Uterus (tissue), 2 donors: ENCODE measurements around the gene MFSD12.
"Not testable (repeated sequence)": the region's sequence is repeated elsewhere in the genome, so short reads cannot be mapped to it uniquely, and the experiment has no call there.

Experiments
- POLR2A ChIP-seq, 2 donors: fragments of 450-650 bp; IDR thresholded peaks; one replicate each; pipeline ENCODE4 v1.6.1; 2016; ENCODE audit warnings: antibody characterized with exemption in 2 of 2, mild to moderate bottlenecking in 1 of 2, moderate library complexity in 1 of 2
- TF ChIP-seq, protein P1 (sequence below), 4 experiments: fragments of 200-600 bp in 2 of 4; fragments of 450-650 bp in 2 of 4; sonication (generic) in 2 of 4; IDR thresholded peaks; one replicate each; pipeline ENCODE4 v1.5.1; 2016 to 2019; ENCODE audit warnings: antibody characterized with exemption in 4 of 4, mild to moderate bottlenecking in 2 of 4, moderate library complexity in 1 of 4

DNA sequence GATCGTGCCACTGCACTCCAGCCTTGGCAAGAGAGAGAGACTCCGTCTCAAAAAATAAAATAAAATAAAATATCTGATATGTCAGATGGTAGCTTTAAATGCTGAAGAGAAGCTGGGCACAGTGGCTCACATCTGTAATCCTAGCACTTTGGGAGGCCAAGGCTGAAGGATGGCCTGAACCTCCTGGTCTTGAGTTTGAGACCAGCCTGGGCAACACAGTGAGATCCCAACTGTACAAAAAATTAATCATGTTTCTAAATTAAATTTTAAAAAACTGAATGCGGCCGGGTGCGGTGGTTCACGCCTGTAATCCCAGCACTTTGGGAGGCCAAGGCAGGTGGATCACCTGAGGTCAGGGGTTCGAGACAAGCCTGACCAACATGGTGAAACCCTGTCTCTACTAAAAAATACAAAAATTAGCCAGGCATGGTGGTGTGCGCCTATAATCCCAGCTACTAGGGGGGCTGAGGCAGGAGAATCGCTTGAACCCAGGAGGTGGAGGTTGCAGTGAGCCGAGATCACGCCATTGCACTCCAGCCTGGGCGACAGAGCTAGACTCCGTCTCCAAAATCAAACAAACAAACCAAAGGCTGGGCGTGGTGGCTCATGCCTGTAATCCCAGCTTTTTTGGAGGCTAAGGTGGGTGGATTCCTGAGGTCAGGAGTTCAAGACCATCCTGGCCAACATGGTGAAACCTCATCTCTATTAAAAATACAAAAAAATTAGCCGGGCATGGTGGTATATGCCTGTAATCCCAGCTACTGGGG is 26.8 kb upstream of the MFSD12 start:
- TF ChIP-seq, protein P1, sequence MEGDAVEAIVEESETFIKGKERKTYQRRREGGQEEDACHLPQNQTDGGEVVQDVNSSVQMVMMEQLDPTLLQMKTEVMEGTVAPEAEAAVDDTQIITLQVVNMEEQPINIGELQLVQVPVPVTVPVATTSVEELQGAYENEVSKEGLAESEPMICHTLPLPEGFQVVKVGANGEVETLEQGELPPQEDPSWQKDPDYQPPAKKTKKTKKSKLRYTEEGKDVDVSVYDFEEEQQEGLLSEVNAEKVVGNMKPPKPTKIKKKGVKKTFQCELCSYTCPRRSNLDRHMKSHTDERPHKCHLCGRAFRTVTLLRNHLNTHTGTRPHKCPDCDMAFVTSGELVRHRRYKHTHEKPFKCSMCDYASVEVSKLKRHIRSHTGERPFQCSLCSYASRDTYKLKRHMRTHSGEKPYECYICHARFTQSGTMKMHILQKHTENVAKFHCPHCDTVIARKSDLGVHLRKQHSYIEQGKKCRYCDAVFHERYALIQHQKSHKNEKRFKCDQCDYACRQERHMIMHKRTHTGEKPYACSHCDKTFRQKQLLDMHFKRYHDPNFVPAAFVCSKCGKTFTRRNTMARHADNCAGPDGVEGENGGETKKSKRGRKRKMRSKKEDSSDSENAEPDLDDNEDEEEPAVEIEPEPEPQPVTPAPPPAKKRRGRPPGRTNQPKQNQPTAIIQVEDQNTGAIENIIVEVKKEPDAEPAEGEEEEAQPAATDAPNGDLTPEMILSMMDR (IDR thresholded peaks at IDR 0.05) = not testable (repeated sequence)
- TF ChIP-seq POLR2A (IDR thresholded peaks at IDR 0.05) = not testable (repeated sequence)
